A673 (cell line): Measurements from ENCODE around the gene NET1. TPM values are rescaled to one million over a fixed set of nuclear protein-coding genes. Genes with fewer than 3 reads are reported as not detected.

Experiments
- BruUV-seq: library from RNA; stranded (reverse); fragments of 400-500 nt; replicated peaks from 2 replicates; lab custom pipeline; 2021; lab: Mats Ljungman, UMichigan
- CTCF ChIA-PET: fragments of 300-600 bp; sonication (Branson Sonifier 250); formaldehyde crosslinking; loops from one replicate; lab custom pipeline; 2022; ENCODE audit warnings: antibody characterized with exemption; lab: Charles Lee
- POLR2A ChIA-PET: fragments of 300-600 bp; sonication (Branson Sonifier 250); formaldehyde crosslinking; loops from one replicate; lab custom pipeline; 2022; ENCODE audit warnings: antibody characterized with exemption; ENCODE audit not compliant: low non-redundant PET; lab: Charles Lee
- DNase-seq: peaks from one replicate; pipeline ENCODE4 v3.0.0-alpha.2; 2015; ENCODE audit warnings: low spot score
- H3K27ac ChIP-seq: fragments of 200-600 bp; sonication (generic); 2 replicates; pipeline ENCODE4 v1.5.1; 2016; ENCODE audit warnings: mixed run types, low read depth, mild to moderate bottlenecking, mixed read lengths, antibody characterized with exemption, low read length; ENCODE audit not compliant: poor library complexity, severe bottlenecking
- H3K27me3 ChIP-seq: fragments of 200-600 bp; sonication (generic); replicated peaks from 2 replicates; pipeline ENCODE4 v1.6.1; 2017; ENCODE audit warnings: mixed run types, low read depth, mild to moderate bottlenecking, mixed read lengths, antibody characterized with exemption, low read length; ENCODE audit not compliant: insufficient read depth, poor library complexity
- H3K36me3 ChIP-seq: fragments of 200-600 bp; sonication (generic); 2 replicates; pipeline ENCODE4 v1.6.1; 2016; ENCODE audit warnings: mixed run types, mild to moderate bottlenecking, mixed read lengths, antibody characterized with exemption, low read length; ENCODE audit not compliant: insufficient read depth, poor library complexity, severe bottlenecking
- H3K4me1 ChIP-seq: fragments of 200-600 bp; sonication (generic); 2 replicates; pipeline ENCODE4 v1.6.1; 2017; ENCODE audit warnings: mixed run types, mild to moderate bottlenecking, mixed read lengths, antibody characterized with exemption, low read length; ENCODE audit not compliant: insufficient read depth, poor library complexity, severe bottlenecking
- H3K4me3 ChIP-seq: fragments of 200-600 bp; sonication (generic); 2 replicates; pipeline ENCODE4 v1.5.1; 2016; ENCODE audit warnings: low read depth, mixed run types, mild to moderate bottlenecking, mixed read lengths, low read length; ENCODE audit not compliant: poor library complexity, severe bottlenecking
- H3K9me3 ChIP-seq: fragments of 200-600 bp; sonication (generic); 2 replicates; pipeline ENCODE4 v1.6.1; 2016; ENCODE audit warnings: mixed run types, low read depth, mild to moderate bottlenecking, mixed read lengths, antibody characterized with exemption, low read length; ENCODE audit not compliant: poor library complexity, severe bottlenecking
- EZH2 ChIP-seq: fragments of 200-600 bp; sonication (generic); IDR thresholded peaks from 2 replicates; pipeline ENCODE4 v1.6.1; 2017; ENCODE audit warnings: borderline replicate concordance, low read depth, mild to moderate bottlenecking, mixed read lengths, antibody characterized with exemption, low read length; ENCODE audit not compliant: poor library complexity, severe bottlenecking
- intact Hi-C: fragments of 100-400 bp; cut with micrococcal nuclease; formaldehyde crosslinking; loops from one replicate; pipeline ENCODE4 v1.10.0; 2022; ENCODE audit not compliant: unreplicated experiment
- total RNA-seq: library from RNA; stranded (reverse); gene quantifications from 2 replicates; pipeline ENCODE4 v1.2.3, GENCODE V29; 2021
- TF ChIP-seq, protein P1 (sequence below): fragments of 300-800, 200-600 bp; sonication (generic); conservative IDR thresholded peaks from 2 replicates; pipeline ENCODE4 v1.5.1; 2017; ENCODE audit warnings: low read depth, mild to moderate bottlenecking, antibody characterized with exemption, low read length, moderate library complexity, mixed read lengths

NET1 gene
- total RNA-seq, 1 experiment from 2014 or later, result 71.4 TPM

DNA sequence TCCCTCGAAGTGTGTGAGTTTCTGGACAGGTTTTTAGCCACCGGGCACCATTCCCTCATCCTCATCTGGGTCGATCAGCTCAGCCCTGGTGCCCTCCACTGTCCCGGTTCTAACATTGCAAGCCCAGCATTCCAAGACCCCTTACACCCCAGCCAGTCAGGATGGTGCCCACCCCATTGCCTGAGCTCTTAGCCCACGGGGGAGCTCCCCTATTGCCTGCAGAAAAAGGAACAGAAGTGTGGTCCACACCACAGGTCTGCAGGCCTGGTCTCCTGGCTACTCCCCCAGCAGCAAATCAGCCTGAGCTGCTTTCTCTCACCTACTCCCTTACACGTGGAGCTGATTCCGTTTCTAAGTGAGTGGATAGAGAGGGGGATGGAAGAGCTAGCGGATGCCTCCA, 82.3 kb downstream of the NET1 start:
- Histone ChIP-seq H3K4me3 (no peak overlapping the region), H3K27ac (no peak overlapping the region), H3K9me3 (no peaks in the 10 kb centered on the region), H3K27me3 (no peaks in the 10 kb centered on the region), H3K4me1 (no peaks in the 10 kb centered on the region), H3K36me3 (no peaks in the 10 kb centered on the region)
- no peak for DNase-seq
- ChIA-PET CTCF (no interaction called here), POLR2A (no interaction called here)
- BruUV-seq, result no TSS peak
- intact Hi-C loops, result no loop called here
- TF ChIP-seq EZH2, result no peak

DNA sequence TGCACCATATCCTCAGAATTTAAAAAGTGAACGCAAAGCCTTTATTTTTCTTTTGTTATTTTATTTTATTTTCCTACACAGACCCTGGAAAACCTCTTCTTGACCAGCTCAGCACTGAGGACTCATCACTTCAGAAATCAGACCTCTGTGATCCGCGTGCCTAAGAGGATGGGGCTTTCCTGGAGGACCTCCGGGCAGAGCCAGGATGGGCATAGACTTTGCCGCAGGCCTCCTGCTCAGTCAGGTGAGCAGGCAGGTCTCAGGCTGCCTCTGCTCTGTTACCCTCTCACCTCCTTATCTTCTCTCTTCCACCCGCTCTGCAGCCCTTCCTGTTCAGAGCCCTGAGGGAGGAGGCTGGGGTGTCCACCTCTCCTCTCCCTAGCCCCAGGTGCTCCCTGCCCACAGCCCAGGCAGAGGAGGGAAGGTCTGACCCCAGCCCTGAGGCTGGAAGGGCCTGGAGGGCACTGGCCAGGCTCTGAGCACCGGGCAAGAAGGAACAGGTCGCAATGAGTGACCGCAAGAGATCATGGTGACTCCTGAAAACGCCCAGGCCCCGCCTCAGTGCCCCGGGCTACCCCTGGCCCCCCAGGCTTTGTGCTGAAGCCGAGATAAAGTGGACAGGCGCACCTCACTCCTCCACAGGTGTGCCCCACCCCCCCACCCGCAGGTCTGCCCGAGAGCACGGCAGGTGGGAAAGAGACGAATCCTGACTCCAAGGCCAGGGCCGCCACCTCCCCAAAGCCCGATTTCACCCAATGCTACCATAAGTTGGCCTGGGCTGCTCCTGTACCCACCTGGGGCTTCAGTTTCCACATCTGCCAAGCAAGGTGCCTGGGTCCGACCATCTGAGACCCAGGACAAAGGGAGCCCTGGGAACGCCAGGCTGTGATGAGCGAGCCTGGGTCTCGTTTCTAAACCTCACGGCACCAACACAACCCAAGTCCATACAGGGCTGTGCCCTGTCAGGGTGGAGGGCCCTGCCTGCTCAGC, 84.2 kb downstream of the NET1 start:
- BruUV-seq, result no TSS peak
- Histone ChIP-seq H3K4me1 (no peaks in the 10 kb centered on the region), H3K27ac (no peak overlapping the region), H3K27me3 (peaks cover 12% of the 10 kb centered on the region), H3K9me3 (no peaks in the 10 kb centered on the region), H3K4me3 (no peak overlapping the region), H3K36me3 (no peaks in the 10 kb centered on the region)
- ChIA-PET POLR2A (no interaction called here), CTCF (no interaction called here)
- TF ChIP-seq EZH2, result no peak
- TF ChIP-seq, protein P1, sequence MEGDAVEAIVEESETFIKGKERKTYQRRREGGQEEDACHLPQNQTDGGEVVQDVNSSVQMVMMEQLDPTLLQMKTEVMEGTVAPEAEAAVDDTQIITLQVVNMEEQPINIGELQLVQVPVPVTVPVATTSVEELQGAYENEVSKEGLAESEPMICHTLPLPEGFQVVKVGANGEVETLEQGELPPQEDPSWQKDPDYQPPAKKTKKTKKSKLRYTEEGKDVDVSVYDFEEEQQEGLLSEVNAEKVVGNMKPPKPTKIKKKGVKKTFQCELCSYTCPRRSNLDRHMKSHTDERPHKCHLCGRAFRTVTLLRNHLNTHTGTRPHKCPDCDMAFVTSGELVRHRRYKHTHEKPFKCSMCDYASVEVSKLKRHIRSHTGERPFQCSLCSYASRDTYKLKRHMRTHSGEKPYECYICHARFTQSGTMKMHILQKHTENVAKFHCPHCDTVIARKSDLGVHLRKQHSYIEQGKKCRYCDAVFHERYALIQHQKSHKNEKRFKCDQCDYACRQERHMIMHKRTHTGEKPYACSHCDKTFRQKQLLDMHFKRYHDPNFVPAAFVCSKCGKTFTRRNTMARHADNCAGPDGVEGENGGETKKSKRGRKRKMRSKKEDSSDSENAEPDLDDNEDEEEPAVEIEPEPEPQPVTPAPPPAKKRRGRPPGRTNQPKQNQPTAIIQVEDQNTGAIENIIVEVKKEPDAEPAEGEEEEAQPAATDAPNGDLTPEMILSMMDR, result no peak
- DNase-seq, result no peak
- intact Hi-C loops, result no loop called here

DNA sequence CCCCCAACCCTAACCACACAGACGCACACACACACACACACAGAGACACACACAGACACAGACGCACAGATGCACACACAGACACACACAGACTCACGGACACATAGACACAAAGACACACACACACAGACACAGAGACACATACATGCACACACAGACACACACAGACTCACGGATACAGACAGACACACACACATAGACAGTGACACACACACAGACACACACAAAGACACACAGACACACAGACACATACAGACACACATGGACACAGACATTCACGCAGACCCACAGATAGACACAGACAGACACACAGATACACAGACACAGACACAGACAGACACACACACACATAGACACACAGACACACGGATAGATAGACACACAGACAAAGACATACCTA, 84.9 kb downstream of the NET1 start:
- CTCF ChIA-PET, result no interaction called here

More for the DNA sequence above, 84.9 kb downstream of the NET1 start:
- no peak for DNase-seq
- intact Hi-C loops, result no loop called here
- Histone ChIP-seq H3K9me3 (no peaks in the 10 kb centered on the region), H3K36me3 (no peaks in the 10 kb centered on the region), H3K27ac (no peak overlapping the region), H3K4me1 (no peaks in the 10 kb centered on the region), H3K4me3 (no peak overlapping the region), H3K27me3 (peaks cover 17% of the 10 kb centered on the region)
- no TSS peak for BruUV-seq
- POLR2A ChIA-PET, result no interaction called here
- TF ChIP-seq EZH2, result no peak
- TF ChIP-seq, protein P1, result no peak
